SK-N-SH treated with all-trans-retinoic acid at 6 μM for 48 hours (cell line): ENCODE results near the gene ZRANB2.

Experiments
- PATZ1 ChIP-seq: fragments of 250-450 bp; sonication (Bioruptor Pico); IDR thresholded peaks from 2 replicates; pipeline ENCODE4 v1.8.0; 2020; ENCODE audit warnings: mild to moderate bottlenecking, moderate library complexity, borderline replicate concordance
- ZNF8 ChIP-seq: fragments of 450-650 bp; formaldehyde crosslinking; IDR thresholded peaks from 2 replicates; pipeline ENCODE4 v1.5.0; 2020; ENCODE audit warnings: mild to moderate bottlenecking, moderate library complexity

GRCh38 chr1:71087713-71088112, 6.9 kb upstream of the ZRANB2 start:
- no peak for TF ChIP-seq PATZ1
- no peak for TF ChIP-seq ZNF8 (CRISPR knock-in tag)
